Tibial nerve (tissue), 4 donors: Measurements from ENCODE around the gene TIMM13.

Experiments
- CTCF ChIP-seq, 5 experiments: fragments of 200-600 bp in 3 of 5; fragments of 450-650 bp in 2 of 5; sonication (generic) in 3 of 5; IDR thresholded peaks; one replicate each; pipeline ENCODE4 v1.5.1; 2016 to 2019; ENCODE audit warnings: antibody characterized with exemption in 5 of 5, mild to moderate bottlenecking in 3 of 5, moderate library complexity in 2 of 5
- EP300 ChIP-seq, 2 donors: sonication (generic); formaldehyde crosslinking; IDR thresholded peaks; one replicate each; pipeline ENCODE4 v1.6.1; 2017; ENCODE audit warnings: antibody characterized with exemption in 2 of 2, mild to moderate bottlenecking in 1 of 2
- POLR2A ChIP-seq, 2 donors: fragments of 450-650 bp; IDR thresholded peaks; one replicate each; pipeline ENCODE4 v1.6.1; 2017; ENCODE audit warnings: antibody characterized with exemption in 2 of 2, mild to moderate bottlenecking in 2 of 2, moderate library complexity in 2 of 2

- TF ChIP-seq POLR2A (IDR thresholded peaks at IDR 0.05) (no peak), CTCF (IDR thresholded peaks at IDR 0.05) (no peak), EP300 (IDR thresholded peaks at IDR 0.05) (no peak)
These were observed 18.0 kb downstream of the TIMM13 start for GRCh38 chr19:2409352-2409912.
